Measurements from ENCODE around the gene CTNNA2. TPM values are rescaled to one million over a fixed set of nuclear protein-coding genes. Genes with fewer than 3 reads are reported as not detected.

CTNNA2 gene
- total and polyA plus RNA-seq, 9 of the 15 experiments (the other 6 are each of a cell fraction or from before 2014, with no cell fraction given), result 0.03 to 0.40 (median 0.15) TPM

DNA sequence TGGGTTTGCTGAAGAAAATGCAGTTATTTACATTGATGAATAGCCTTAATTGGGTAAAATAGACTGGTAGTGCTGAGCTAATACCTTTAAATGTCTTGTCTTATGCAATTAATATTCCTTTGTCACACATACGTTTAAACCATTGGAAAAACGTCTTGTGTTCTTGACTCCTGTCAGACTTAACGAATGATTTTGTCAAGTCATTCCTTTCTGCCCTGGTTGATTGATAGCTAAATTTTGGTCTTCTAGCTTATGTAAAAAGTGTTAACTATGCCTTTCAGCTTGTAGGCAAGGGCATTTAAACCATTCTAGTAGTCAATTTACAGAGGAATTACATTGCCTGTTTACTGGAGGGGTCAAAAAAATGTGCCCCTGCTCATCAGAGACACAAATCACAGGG is 897.5 kb downstream of the CTNNA2 start:
- no peak for FAIRE-seq
- H3K9ac ChIP-seq (ENCODE audit: insufficient read depth in 1 of 2, low read depth in 2 of 2, low read length in 2 of 2), result no peak overlapping the region
- H3K9me3 ChIP-seq (replicated peaks; ENCODE audit: control insufficient read depth, insufficient read depth, low read depth, low read length), result no peaks in the 10 kb centered on the region
- in situ Hi-C loops (cut with MboI) (no loop called here), intact Hi-C loops (cut with micrococcal nuclease) (no loop called here)
- CTCF ChIA-PET (ENCODE audit: low intra/inter-chr PET ratio), result no interaction called here
- H3K27ac ChIP-seq (ENCODE audit: extremely low read depth, low read depth, low read length), result no peak overlapping the region
- no peak overlapping the region for H3K4me2 ChIP-seq (ENCODE audit: insufficient read depth, low read length)
- DNase-seq (ENCODE audit: extremely low read depth in 1 of 4, low spot score in 3 of 4), result no peak
- H3K27me3 ChIP-seq (ENCODE audit: control insufficient read depth in 2 of 2, insufficient read depth in 2 of 2, low read length in 2 of 2), result no peaks in the 10 kb centered on the region; a peak in 1 of 5 replicates
- POLR2A ChIA-PET, result interaction anchor here (1.6 kb wide), 1 partner anchor 14 kb away, joined by 3 read pairs; no protein-coding TSS in a partner anchor
- H2AFZ ChIP-seq (ENCODE audit: low read depth, low read length), result no peak overlapping the region
- no peak overlapping the region for H3K4me3 ChIP-seq
- H3K4me1 ChIP-seq (replicated peaks in 1 of 2; ENCODE audit: control insufficient read depth in 2 of 2, insufficient read depth in 2 of 2, low read length in 2 of 2), result no peaks in the 10 kb centered on the region; a peak in 1 of 5 replicates
- no peaks in the 10 kb centered on the region for H3K79me2 ChIP-seq (ENCODE audit: control insufficient read depth, insufficient read depth, low read length)
- H4K20me1 ChIP-seq (replicated peaks; ENCODE audit: control insufficient read depth, insufficient read depth, low read length), result no peaks in the 10 kb centered on the region
- no TSS peak for BruUV-seq (replicated peaks)
- 3% methylated on average over 3 of the region's 3 CpGs for WGBS (ENCODE audit: insufficient coverage, low coverage, missing lambda C conversion rate)
- no peak for ATAC-seq
- H3K9me1 ChIP-seq (ENCODE audit: control insufficient read depth, insufficient read depth, low read length), result no peaks in the 10 kb centered on the region
- H3K36me3 ChIP-seq (ENCODE audit: control insufficient read depth, insufficient read depth, low read length), result no peaks in the 10 kb centered on the region
- TF ChIP-seq, protein P1, sequence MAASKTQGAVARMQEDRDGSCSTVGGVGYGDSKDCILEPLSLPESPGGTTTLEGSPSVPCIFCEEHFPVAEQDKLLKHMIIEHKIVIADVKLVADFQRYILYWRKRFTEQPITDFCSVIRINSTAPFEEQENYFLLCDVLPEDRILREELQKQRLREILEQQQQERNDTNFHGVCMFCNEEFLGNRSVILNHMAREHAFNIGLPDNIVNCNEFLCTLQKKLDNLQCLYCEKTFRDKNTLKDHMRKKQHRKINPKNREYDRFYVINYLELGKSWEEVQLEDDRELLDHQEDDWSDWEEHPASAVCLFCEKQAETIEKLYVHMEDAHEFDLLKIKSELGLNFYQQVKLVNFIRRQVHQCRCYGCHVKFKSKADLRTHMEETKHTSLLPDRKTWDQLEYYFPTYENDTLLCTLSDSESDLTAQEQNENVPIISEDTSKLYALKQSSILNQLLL (CRISPR knock-in tag; IDR thresholded peaks at IDR 0.05; ENCODE audit: borderline replicate concordance), result no peak
- TF ChIP-seq TRIM28 (IDR thresholded peaks at IDR 0.05) (no peak), MBD2 (IDR thresholded peaks at IDR 0.05; ENCODE audit: borderline replicate concordance, low read depth) (no peak), MAFF (IDR thresholded peaks at IDR 0.05; ENCODE audit: low read length) (peak; percentile 27; the same call in 1 of the 2 replicates), HNRNPH1 (optimal IDR thresholded peaks at IDR 0.05; ENCODE audit: low read depth, low read length) (no peak), NFIC (IDR thresholded peaks at IDR 0.05) (no peak), NFE2 (IDR thresholded peaks at IDR 0.05; ENCODE audit: low read depth) (peak; percentile 44; the same call in 1 of the 2 replicates), ZFX (CRISPR knock-in tag; IDR thresholded peaks at IDR 0.05) (no peak), ZSCAN32 (CRISPR knock-in tag; IDR thresholded peaks at IDR 0.05) (no peak), RBM15 (IDR thresholded peaks at IDR 0.05; ENCODE audit: insufficient read depth, low read length) (no peak), ZNF274 (IDR thresholded peaks at IDR 0.05; ENCODE audit: borderline replicate concordance, low read depth, low read length) (no peak), FIP1L1 (IDR thresholded peaks at IDR 0.05; ENCODE audit: low read depth, low read length, poor library complexity, severe bottlenecking) (no peak)
- TF ChIP-seq, protein P2, sequence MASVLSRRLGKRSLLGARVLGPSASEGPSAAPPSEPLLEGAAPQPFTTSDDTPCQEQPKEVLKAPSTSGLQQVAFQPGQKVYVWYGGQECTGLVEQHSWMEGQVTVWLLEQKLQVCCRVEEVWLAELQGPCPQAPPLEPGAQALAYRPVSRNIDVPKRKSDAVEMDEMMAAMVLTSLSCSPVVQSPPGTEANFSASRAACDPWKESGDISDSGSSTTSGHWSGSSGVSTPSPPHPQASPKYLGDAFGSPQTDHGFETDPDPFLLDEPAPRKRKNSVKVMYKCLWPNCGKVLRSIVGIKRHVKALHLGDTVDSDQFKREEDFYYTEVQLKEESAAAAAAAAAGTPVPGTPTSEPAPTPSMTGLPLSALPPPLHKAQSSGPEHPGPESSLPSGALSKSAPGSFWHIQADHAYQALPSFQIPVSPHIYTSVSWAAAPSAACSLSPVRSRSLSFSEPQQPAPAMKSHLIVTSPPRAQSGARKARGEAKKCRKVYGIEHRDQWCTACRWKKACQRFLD (CRISPR knock-in tag; IDR thresholded peaks at IDR 0.05), result no peak
- TF ChIP-seq, protein P3, sequence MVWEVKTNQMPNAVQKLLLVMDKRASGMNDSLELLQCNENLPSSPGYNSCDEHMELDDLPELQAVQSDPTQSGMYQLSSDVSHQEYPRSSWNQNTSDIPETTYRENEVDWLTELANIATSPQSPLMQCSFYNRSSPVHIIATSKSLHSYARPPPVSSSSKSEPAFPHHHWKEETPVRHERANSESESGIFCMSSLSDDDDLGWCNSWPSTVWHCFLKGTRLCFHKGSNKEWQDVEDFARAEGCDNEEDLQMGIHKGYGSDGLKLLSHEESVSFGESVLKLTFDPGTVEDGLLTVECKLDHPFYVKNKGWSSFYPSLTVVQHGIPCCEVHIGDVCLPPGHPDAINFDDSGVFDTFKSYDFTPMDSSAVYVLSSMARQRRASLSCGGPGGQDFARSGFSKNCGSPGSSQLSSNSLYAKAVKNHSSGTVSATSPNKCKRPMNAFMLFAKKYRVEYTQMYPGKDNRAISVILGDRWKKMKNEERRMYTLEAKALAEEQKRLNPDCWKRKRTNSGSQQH (CRISPR knock-in tag; IDR thresholded peaks at IDR 0.05), result no peak
- TF ChIP-seq, protein P4, sequence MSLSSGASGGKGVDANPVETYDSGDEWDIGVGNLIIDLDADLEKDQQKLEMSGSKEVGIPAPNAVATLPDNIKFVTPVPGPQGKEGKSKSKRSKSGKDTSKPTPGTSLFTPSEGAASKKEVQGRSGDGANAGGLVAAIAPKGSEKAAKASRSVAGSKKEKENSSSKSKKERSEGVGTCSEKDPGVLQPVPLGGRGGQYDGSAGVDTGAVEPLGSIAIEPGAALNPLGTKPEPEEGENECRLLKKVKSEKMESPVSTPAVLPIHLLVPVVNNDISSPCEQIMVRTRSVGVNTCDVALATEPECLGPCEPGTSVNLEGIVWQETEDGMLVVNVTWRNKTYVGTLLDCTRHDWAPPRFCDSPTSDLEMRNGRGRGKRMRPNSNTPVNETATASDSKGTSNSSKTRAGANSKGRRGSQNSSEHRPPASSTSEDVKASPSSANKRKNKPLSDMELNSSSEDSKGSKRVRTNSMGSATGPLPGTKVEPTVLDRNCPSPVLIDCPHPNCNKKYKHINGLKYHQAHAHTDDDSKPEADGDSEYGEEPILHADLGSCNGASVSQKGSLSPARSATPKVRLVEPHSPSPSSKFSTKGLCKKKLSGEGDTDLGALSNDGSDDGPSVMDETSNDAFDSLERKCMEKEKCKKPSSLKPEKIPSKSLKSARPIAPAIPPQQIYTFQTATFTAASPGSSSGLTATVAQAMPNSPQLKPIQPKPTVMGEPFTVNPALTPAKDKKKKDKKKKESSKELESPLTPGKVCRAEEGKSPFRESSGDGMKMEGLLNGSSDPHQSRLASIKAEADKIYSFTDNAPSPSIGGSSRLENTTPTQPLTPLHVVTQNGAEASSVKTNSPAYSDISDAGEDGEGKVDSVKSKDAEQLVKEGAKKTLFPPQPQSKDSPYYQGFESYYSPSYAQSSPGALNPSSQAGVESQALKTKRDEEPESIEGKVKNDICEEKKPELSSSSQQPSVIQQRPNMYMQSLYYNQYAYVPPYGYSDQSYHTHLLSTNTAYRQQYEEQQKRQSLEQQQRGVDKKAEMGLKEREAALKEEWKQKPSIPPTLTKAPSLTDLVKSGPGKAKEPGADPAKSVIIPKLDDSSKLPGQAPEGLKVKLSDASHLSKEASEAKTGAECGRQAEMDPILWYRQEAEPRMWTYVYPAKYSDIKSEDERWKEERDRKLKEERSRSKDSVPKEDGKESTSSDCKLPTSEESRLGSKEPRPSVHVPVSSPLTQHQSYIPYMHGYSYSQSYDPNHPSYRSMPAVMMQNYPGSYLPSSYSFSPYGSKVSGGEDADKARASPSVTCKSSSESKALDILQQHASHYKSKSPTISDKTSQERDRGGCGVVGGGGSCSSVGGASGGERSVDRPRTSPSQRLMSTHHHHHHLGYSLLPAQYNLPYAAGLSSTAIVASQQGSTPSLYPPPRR (CRISPR knock-in tag; IDR thresholded peaks at IDR 0.05; ENCODE audit: borderline replicate concordance), result no peak

Data from K562 (cell line).